Raji (cell line): ENCODE measurements around the gene PLS3.

Experiments
- POLR2A ChIP-seq: IDR thresholded peaks from 2 replicates; pipeline ENCODE4 v1.6.1; 2011; ENCODE audit warnings: low read depth, low read length, control low read depth; ENCODE audit not compliant: insufficient read depth

PLS3 gene

GRCh38 chrX:115630204-115630603 is 69.2 kb downstream of the PLS3 start:
- no peak for TF ChIP-seq POLR2A

DNA sequence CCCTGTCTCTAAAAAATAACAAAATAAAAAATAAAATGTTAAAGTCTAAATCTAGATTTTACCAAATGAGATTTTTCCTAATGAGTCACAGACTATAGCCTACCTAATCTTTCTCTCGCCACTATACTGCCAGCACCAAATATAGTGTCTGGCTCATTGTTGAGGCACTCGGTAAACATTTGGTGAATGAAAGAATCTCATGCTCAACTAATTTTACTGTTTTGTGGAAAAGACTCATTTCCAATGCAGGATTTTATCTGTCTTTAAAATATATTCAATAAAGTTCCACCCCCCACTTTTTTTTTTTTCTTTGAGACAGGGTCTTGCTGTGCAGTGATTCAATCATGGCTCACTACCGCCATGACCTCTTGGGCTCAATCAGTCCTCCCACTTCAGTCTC is 71.5 kb downstream of the PLS3 start:
- TF ChIP-seq POLR2A = no peak

GRCh38 chrX:115639334-115639880 is 78.4 kb downstream of the PLS3 start:
- TF ChIP-seq POLR2A = no peak

DNA sequence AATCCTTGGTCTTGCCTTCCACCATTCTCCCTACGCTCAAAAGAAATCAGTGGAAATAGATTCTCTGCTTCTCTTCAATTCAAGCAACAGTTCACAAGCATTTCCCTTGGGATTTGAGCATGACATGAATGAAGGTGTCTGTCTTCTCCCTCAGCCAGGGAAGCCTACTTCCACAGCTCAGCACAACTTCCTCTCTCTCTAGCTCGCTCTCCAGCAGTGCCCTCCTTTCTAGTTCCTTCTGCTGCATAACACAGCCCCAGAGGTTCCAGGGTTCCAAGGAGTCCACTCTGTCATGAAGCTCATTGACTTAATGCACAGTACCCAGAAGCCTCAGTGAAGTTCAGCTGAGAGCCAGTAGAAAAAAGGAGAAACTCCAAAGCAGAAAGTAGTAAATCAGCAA is 81.3 kb downstream of the PLS3 start:
- no peak for TF ChIP-seq POLR2A

DNA sequence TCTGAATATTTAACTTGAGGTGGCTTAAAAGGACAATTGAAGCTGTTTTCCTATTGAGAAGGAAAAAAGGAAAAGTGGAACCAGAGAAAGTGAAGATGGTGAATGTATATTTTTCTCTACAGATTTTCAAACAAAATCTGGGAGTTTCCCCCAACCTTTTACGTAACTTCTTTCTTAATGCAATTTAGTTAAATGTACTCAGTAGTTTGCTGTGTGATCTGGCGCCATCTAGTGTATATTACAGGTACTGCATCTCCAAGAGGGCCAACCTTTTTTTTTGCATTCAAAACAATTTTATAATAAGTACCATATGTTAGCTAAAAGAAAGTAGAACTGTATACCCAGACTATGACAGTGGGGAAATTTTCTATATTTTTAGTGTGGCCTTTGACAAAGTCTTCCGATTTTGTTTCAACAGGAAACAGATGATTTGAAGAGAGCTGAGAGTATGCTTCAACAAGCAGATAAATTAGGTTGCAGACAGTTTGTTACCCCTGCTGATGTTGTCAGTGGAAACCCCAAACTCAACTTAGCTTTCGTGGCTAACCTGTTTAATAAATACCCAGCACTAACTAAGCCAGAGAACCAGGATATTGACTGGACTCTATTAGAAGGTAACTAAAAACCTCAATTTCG is 82.0 kb downstream of the PLS3 start:
- no peak for TF ChIP-seq POLR2A

- no peak for TF ChIP-seq POLR2A
These were observed 88.6 kb downstream of the PLS3 start for GRCh38 chrX:115649461-115650063.

GRCh38 chrX:115650449-115650848 is 89.5 kb downstream of the PLS3 start:
- TF ChIP-seq POLR2A = no peak

DNA sequence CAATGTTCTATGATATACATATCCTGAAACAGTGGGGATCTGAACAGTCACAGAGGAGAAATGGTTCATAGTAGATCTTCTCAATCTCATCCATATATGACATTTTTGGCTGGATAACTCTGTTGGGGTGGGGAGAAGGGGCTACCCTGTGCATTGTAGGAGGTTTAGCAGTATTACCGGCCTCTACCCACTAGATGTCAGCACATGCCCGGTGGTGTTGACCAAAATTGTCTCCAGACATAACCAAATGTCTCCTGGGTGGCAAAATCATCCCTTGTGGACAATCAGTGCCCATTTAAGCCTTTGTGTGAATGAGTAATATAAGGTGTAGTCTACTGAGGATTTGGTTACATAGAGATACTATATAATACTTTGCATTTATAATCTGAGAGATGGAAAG is 89.9 kb downstream of the PLS3 start:
- TF ChIP-seq POLR2A = no peak

- TF ChIP-seq POLR2A = no peak
These were observed 91.2 kb downstream of the PLS3 start for GRCh38 chrX:115652221-115652620.

GRCh38 chrX:115665122-115665521 is 104.1 kb downstream of the PLS3 start:
- TF ChIP-seq POLR2A = no peak

DNA sequence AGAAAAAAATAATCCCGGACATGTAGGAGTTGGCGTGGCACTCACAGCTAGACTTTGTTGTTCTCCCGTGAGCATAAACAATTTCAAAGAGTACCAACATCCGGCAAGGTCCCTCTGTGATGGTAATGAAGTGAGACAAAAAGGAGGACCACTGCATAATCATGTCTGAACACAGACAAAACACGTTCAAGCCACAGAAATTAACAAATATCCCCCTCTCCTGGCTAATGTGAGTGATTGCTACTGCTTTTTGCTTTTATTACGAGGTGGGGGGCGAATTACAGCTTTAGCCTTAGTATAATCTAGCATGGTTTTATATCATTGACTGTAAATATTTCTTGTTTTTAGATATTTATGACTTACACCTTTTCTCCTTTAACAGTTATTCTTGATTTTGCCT is 118.5 kb downstream of the PLS3 start:
- no peak for TF ChIP-seq POLR2A

DNA sequence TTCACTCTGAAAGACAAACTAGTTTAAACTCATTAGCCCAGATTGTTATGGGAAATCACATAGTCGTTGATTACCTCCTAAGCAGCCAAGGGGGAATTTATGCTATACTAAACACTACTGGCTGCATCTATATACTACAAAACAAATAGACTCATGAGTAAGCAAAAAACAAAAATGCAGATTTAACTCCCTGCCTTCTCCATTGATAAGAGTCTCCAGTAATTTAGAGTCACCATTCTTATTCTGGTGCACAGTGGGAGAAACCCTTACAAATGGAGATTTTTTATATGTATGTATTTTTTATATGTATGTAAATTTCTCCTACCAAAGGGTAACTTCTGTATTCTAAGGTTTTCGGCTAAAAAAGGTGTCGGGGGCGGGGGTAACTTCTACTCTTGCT is 126.6 kb downstream of the PLS3 start:
- TF ChIP-seq POLR2A = no peak

- no peak for TF ChIP-seq POLR2A
These were observed 129.0 kb downstream of the PLS3 start for GRCh38 chrX:115689931-115690330.

DNA sequence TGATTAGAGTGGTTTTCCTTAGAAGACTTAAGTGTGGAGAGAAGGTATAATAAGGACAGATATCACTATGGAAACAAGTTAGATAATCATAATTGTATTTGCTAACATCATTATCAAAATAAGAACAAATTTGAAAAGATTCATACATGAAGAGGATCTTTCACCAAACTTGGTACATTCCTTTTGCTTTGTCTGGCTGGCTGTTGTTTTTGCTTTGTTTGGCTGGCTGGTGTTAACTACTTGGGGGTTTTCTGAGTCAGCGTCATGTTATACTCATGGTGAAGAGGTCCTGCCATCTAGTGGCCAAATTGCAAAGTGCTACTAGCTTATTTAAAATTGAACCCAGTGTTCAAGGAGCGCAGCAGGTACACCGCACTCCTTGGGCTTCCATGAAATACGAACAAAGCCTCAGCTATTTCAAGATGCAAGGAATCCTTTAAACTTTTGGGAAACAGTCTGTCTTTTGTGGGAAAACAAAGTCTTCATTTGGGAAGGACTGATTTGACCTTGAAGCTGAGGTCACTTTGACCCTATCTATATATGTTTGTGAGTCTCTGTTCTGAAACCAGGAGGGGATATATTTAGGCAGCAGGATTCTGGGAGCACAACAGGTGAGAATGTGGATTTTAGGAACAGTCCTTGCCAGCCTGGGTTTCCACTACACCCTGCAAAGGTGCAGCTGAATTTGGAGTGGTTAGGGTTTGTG is 129.7 kb downstream of the PLS3 start:
- TF ChIP-seq POLR2A = no peak

- no peak for TF ChIP-seq POLR2A
These were observed 132.5 kb downstream of the PLS3 start for GRCh38 chrX:115693476-115693875.

- TF ChIP-seq POLR2A = no peak
These were observed 133.1 kb downstream of the PLS3 start for GRCh38 chrX:115694028-115694427.
